ENCODE measurements around the gene SLC25A22. TPM values are rescaled to one million over a fixed set of nuclear protein-coding genes. Genes with fewer than 3 reads are reported as not detected.

SLC25A22 gene
- total RNA-seq, 1 donor from 2014 or later = 28.4 TPM

DNA sequence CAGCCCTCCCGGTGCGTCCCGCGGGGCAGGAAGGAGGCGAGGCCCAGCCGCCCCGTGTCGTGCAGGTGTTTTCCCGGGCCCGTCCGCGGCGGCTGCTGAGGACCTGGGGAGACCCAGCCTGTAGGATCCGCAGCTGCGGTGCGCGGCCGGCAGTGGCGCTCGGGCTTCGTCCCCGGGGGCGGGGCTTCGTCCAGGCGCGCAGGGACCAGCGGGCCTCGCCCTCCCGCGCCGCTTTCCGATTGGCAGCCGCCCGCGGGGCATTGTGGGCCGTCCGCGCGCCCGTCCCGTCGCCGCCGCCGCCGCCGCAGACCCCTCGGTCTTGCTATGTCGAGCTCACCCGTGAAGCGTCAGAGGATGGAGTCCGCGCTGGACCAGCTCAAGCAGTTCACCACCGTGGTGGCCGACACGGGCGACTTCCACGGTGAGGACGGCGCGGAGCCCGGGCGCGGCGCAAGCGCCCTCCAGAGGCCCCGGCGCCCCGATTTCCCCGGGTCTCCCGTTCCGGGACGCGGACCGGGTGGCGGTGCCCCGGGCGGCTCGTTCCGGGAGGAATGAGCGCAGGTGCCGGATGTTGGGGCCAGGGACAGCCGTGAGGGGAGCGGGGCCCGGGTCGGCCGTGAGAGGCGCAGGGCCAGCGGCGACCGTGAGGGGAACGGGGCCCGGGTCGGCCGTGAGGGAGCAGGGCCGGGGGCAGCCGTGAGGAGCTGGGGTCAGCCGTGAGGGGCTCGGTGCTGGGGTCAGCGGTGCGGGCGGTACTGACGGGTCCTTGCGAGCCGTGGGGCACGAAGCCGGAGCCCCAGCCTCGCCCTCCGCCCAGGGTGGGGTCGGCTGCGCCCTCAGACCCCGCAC, 50.7 kb downstream of the SLC25A22 start, which contains the start of gene TALDO1:
Gene TALDO1 (plus strand): TSS at position 307 of the 849 bp plus-strand sequence. CDS start 18 bp downstream, at position 325.
- peak; percentile 92 for DNase-seq (ENCODE audit: low spot score)

DNA sequence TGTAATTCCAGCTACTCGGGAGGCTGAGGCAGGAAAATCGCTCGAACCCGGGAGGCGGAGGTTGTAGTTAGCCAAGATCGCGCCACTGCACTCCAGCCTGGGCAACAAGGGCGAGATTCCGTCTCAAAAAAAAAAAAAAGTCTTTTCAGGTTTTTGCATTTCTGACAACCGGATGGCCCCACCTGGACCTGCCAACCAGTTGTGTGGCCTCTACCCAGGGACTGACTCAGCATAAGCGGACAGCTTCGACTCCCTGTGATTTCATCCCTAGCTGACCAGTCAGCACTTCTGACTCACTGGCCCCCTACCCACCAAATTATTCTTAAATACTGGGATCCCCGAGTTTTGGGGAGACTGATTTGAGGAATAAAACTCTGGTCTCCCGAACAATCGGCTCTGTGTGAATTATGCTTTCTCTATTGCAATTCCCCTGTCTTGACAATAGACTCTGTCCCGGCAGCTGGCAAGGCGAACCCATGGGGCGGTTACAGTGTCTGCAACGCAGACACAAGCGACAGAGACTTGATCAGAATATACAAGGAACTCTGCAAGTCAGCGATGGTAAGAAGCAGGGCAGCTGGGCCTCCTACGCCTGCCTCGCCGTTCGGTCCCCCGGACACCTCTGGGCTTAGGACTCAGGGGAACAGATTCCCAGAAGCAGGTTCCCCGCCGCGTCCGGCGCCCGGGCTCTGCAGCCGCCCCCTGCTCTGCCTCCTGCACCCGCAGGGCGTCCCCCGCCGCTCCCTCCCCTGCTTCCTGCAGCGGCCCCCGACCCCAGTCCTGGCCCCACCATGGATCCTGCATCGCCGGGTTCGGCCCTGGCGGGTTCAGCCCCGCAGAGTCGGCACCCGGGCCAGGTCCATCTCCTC, 51.6 kb downstream of the SLC25A22 start:
- no peak for DNase-seq (ENCODE audit: low spot score)

DNA sequence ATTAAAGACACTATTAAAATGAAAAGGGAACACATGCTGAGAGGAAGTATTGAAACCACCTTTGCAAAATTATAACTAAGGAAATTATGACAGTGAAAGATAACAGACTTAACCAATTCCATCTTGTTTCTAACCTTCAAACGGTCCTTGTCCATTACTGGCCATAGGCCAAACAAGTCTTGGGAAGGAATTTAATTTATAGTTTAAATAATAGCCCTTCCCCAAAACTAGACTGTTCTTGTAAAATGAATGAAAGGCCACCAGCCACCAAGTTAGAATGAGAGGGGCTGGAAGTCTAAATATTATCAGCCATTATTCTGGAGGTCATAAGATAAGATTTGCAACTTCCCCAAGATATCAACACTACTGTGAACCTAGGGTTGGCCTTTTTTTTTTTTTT, 52.7 kb downstream of the SLC25A22 start:
- no peak for DNase-seq (ENCODE audit: low spot score)

DNA sequence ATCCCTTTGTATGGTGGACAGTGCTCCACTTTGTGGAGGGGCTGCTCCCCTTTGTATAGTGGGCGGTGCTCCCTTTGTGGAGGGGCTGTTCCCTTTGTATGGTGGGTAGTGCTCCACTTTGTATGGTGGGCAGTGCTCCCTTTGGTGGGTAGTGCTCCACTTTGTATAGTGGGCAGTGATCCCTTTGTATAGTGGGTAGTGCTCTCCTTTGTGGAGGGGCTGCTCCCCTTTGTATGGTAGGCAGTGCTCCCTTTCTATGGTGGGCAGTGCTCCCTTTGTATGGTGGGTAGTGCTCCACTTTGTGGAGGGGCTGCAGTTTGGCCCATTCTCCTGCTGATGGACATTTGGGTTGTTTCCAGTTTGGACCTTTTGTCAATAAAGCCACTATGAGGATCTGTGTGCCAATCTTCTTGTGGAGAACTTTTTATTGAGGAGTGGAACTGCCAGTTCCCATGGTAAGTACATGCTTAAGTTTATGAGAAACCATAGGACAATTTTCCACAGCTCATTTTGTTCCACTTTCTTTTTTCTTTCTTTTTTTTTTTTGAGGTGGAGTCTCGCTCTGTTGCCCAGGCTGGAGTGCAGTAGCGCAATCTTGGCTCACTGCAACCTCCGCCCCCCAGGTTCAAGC, 55.4 kb downstream of the SLC25A22 start:
- no peak for DNase-seq (ENCODE audit: low spot score)

DNA sequence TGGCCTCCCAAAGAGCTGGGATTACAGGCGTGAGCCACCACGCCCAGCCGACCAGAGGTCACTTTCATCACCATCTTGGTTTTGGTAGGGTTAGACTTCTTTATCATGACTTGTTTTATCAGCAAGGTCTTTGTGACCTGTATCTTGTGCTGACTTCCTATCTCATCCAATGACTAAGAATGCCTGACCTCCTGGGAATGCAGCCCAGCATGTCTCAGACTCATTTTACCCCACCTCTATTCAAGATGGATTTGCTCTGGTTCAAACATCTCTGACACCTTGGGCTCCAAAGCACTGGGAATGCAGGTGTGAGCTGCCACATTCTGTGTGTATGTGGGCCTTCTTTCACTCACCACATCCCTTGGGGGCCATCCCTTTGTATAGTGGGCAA, 55.9 kb downstream of the SLC25A22 start:
- DNase-seq (ENCODE audit: low spot score) = no peak

Other genes starting within 250 kb of the SLC25A22 start
- gene LMNTD2, start 237.5 kb downstream of the SLC25A22 start, total RNA-seq = 8.8 TPM
- gene RASSF7, start 237.3 kb downstream of the SLC25A22 start, total RNA-seq = 54.9 TPM
- gene PHRF1, start 221.8 kb downstream of the SLC25A22 start, total RNA-seq = 43.6 TPM
- 14.9 TPM for gene IRF7, start 182.3 kb downstream of the SLC25A22 start, total RNA-seq
- gene CDHR5, start 173.3 kb downstream of the SLC25A22 start, total RNA-seq = not detected
- gene SCT, start 171.1 kb downstream of the SLC25A22 start, total RNA-seq = not detected
- 2.6 TPM for gene DRD4, start 161.0 kb downstream of the SLC25A22 start, total RNA-seq
- gene DEAF1, start 103.1 kb downstream of the SLC25A22 start, total RNA-seq = 36.9 TPM
- 32.5 TPM for gene TMEM80, start 102.5 kb downstream of the SLC25A22 start, total RNA-seq
- 156 TPM for gene EPS8L2, start 92.0 kb downstream of the SLC25A22 start, total RNA-seq
- gene TALDO1, start 50.8 kb downstream of the SLC25A22 start, total RNA-seq = 172 TPM
- gene GATD1, start 20.8 kb downstream of the SLC25A22 start, total RNA-seq = 82.5 TPM
- gene CEND1, start 8.2 kb downstream of the SLC25A22 start, total RNA-seq = 0.23 TPM
- 20.6 TPM for gene PIDD1, start 7.0 kb upstream of the SLC25A22 start, total RNA-seq
- gene RPLP2, start 11.7 kb upstream of the SLC25A22 start, total RNA-seq = 2,024 TPM
- gene PNPLA2, start 20.6 kb upstream of the SLC25A22 start, total RNA-seq = 118 TPM
- 45.8 TPM for gene CRACR2B, start 29.6 kb upstream of the SLC25A22 start, total RNA-seq
- gene CD151, start 34.7 kb upstream of the SLC25A22 start, total RNA-seq = 241 TPM
- gene POLR2L, start 44.2 kb upstream of the SLC25A22 start, total RNA-seq = 112 TPM
- 47.2 TPM for gene TSPAN4, start 44.6 kb upstream of the SLC25A22 start, total RNA-seq
- gene CHID1, start 112.5 kb upstream of the SLC25A22 start, total RNA-seq = 116 TPM
- gene AP2A2, start 127.6 kb upstream of the SLC25A22 start, total RNA-seq = 100 TPM
- gene MUC6, start 238.4 kb upstream of the SLC25A22 start, total RNA-seq = not detected